NCI-H2107 treated with DMSO at 0.1 percent for 48 hours (cell line): ENCODE data around the gene GNGT1.

ENCODE experiments used
- DNase-seq: peaks from one replicate; lab custom pipeline; 2025; ENCODE audit not compliant: unreplicated experiment; lab: John Stamatoyannopoulos, UW

GNGT1 gene

GRCh38 chr7:93938293-93938692 lies 31.9 kb downstream of the GNGT1 start:
- DNase-seq: no peak

GRCh38 chr7:93941945-93942344 lies 35.6 kb downstream of the GNGT1 start:
- no peak for DNase-seq

- DNase-seq: no peak
Measured at GRCh38 chr7:93943816-93944540, 37.6 kb downstream of the GNGT1 start.

GRCh38 chr7:93944673-93945072 lies 38.3 kb downstream of the GNGT1 start:
- DNase-seq: no peak

- DNase-seq: no peak
Measured at GRCh38 chr7:93945083-93945482, 38.7 kb downstream of the GNGT1 start.

- no peak for DNase-seq
Measured at GRCh38 chr7:93945756-93946535, 39.6 kb downstream of the GNGT1 start.

GRCh38 chr7:93948106-93948505 lies 41.7 kb downstream of the GNGT1 start:
- DNase-seq: no peak

GRCh38 chr7:93948873-93949272 lies 42.5 kb downstream of the GNGT1 start:
- DNase-seq: no peak

- DNase-seq: no peak
Measured at GRCh38 chr7:93949423-93949822, 43.1 kb downstream of the GNGT1 start.

GRCh38 chr7:93955304-93955703 lies 48.9 kb downstream of the GNGT1 start:
- DNase-seq: no peak

GRCh38 chr7:93957767-93958166 lies 51.4 kb downstream of the GNGT1 start:
- DNase-seq: no peak

- DNase-seq: no peak
Measured at GRCh38 chr7:93958216-93958615, 51.8 kb downstream of the GNGT1 start.

GRCh38 chr7:93958651-93959050 lies 52.3 kb downstream of the GNGT1 start:
- DNase-seq: no peak
